ENCODE measurements around the gene STAMBPL1.

DNA sequence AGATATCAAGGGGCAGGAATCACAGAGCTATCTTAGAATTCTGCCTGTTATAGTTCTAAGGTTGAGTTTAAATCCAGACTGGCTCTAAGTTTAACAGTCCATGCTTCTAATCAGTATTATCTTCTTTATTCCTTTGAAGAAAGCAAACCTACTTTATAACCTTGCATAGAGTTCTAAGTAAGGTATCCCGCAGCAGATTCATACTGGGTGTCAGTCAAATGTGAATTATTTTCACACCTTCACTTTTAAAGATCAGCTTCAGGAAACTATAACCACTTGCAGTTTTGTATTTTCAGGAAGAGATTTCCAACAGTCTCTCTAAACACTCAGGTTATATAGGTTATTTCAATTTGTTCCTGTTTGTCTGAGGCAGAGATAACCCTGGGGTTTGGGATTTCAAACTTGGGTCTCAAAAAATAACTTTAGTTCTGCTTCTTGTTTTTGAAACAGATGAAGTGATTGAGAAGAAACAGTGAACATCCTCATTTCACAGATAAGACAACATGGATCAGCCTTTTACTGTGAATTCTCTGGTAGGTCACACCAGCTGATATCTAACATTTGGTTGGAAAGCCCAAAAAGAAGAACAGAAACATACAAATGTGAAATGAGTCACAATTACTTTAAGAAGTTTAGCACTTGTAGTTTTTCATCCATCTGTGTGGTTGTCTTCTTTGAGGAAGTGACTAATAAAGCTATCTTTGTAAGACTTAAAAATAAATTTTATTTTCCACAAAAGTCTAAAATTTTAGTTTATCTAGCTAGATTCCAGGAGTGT, 21.4 kb downstream of the STAMBPL1 start:
- TF ChIP-seq, protein P1, sequence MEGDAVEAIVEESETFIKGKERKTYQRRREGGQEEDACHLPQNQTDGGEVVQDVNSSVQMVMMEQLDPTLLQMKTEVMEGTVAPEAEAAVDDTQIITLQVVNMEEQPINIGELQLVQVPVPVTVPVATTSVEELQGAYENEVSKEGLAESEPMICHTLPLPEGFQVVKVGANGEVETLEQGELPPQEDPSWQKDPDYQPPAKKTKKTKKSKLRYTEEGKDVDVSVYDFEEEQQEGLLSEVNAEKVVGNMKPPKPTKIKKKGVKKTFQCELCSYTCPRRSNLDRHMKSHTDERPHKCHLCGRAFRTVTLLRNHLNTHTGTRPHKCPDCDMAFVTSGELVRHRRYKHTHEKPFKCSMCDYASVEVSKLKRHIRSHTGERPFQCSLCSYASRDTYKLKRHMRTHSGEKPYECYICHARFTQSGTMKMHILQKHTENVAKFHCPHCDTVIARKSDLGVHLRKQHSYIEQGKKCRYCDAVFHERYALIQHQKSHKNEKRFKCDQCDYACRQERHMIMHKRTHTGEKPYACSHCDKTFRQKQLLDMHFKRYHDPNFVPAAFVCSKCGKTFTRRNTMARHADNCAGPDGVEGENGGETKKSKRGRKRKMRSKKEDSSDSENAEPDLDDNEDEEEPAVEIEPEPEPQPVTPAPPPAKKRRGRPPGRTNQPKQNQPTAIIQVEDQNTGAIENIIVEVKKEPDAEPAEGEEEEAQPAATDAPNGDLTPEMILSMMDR (conservative IDR thresholded peaks at IDR 0.05; ENCODE audit: low read length): no peak
- no peak for TF ChIP-seq EZH2phosphoT487 (IDR thresholded peaks at IDR 0.05; ENCODE audit: borderline replicate concordance)
